Cardiac fibroblast (primary cell): Measurements from ENCODE around the gene ATRIP.
A peak's percentile ranks its signal among the peaks of the same experiment; 100 is the strongest.

Experiments
- DNase-seq, 2 donors: peaks; one replicate each; pipeline versions ENCODE4 v3.0.0 to v3.0.0-alpha.2; 2010; ENCODE audit warnings: low read depth in 2 of 2
- H3K4me3 ChIP-seq, 2 donors: replicated peaks in 1 of 2; 1 replicate in 1 of 2; 2 replicates in 1 of 2; pipeline ENCODE4 v1.5.1; 2011; ENCODE audit warnings: low read depth in 2 of 2, low read length in 2 of 2, mild to moderate bottlenecking in 2 of 2, moderate library complexity in 1 of 2
- TF ChIP-seq, protein P1 (sequence below): IDR thresholded peaks from one replicate; pipeline ENCODE4 v1.5.1; 2011; ENCODE audit warnings: low read depth, mild to moderate bottlenecking, low read length, inconsistent platforms

Gene ATRIP

DNA sequence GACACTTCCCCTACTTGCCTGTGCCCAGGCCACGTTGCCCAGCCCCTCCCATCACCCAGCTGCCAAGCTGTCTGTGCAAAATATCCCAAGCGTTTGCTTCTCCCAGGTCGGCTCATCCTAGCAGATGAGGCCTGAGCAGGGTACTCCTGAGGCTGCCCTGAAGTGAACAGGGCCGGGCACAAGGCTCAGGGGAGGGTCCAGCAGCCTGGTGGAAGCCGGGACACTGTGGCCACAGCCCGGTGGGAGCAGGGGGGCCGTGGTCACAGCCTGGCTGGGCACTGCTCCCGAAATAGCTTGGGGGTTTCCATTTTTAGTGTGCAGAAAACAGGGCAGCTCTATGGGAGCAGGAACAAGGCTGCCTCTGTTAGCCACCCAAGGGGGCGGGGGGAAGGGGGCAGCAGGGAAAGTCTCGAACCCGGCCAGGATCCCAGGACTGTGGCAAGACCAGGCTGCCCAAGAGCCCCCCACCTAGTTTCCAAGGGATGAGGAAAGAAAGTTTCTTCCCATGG lies 20.1 kb upstream of the ATRIP start:
- DNase-seq: no peak
- TF ChIP-seq, protein P1, sequence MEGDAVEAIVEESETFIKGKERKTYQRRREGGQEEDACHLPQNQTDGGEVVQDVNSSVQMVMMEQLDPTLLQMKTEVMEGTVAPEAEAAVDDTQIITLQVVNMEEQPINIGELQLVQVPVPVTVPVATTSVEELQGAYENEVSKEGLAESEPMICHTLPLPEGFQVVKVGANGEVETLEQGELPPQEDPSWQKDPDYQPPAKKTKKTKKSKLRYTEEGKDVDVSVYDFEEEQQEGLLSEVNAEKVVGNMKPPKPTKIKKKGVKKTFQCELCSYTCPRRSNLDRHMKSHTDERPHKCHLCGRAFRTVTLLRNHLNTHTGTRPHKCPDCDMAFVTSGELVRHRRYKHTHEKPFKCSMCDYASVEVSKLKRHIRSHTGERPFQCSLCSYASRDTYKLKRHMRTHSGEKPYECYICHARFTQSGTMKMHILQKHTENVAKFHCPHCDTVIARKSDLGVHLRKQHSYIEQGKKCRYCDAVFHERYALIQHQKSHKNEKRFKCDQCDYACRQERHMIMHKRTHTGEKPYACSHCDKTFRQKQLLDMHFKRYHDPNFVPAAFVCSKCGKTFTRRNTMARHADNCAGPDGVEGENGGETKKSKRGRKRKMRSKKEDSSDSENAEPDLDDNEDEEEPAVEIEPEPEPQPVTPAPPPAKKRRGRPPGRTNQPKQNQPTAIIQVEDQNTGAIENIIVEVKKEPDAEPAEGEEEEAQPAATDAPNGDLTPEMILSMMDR: no peak
- no peak overlapping the region for H3K4me3 ChIP-seq

DNA sequence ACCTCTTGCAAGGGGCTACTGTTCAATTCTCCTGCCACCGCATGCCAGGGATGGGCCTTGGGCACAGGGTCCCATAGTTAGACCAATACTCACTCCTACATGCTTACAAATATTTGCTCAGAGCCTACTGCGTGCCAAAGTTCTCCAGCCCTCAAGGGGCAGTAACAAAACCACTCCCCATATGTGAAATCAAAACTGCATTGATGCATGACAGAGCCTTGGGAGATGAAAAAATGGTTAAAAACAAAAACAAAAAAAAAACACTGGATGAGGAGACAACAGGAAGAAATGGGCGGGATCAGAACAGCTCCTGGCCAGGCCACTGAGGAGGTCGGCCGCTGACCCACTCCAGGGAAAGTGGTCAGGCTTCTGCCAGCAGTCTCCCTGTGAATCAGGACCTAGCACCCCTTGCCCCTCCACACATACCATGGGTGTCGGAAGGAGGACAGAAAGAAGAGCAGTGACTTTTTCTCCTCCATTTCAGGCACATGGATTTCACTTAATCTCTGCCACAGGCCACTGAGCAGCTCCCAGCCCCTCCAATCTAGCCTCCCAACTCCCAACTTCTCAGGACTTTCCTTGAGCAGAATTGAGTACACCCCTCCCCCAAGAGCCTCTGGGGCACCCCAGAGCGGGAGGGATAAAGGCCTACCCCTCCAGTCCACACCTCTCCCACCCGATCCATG lies 19.4 kb upstream of the ATRIP start:
- no peak overlapping the region for H3K4me3 ChIP-seq
- peak; percentile 19 to 31 for DNase-seq
- TF ChIP-seq, protein P1: no peak

DNA sequence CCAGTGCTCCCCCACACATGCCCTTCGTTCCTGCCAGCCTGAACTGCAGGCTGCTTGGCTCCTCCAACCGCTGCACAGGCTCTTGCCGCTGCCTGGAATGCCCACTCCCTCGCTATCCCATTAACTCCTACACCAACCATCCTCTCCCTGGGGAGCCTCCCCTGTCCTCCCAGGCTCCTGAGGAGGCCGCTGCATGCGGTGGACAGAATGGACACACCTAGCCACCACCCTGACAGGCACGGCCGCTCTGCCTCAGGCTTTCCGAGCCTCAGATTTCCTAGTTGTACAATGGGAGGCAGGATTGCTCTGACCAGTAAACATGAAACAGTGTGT lies 18.9 kb upstream of the ATRIP start:
- no peak overlapping the region for H3K4me3 ChIP-seq
- DNase-seq: no peak
- TF ChIP-seq, protein P1: no peak

DNA sequence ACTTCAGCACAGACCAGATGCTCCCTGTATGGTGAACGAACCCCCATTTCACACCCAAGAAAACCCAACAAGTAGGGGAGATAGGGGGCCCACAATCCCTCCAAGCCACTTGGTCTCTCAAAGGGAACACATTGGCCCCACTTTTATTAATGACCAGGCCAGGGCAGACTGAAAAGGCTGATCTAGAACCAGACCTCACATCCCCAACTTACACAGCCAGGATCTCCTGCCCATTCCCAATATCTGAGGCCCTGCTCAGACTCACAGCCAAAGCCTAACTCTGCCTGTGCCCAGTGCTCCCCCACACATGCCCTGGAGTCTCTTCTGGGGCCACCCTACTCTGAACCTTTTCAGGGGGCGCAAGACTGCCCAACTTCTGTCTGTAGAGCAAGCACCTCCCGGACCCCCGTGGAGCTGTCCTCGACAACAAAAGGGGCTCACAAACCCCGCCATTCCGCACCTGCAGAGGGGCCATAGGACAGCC lies 18.4 kb upstream of the ATRIP start:
- TF ChIP-seq, protein P1: no peak
- peak overlapping the region; percentile 63 to 66 for H3K4me3 ChIP-seq
- no peak for DNase-seq

DNA sequence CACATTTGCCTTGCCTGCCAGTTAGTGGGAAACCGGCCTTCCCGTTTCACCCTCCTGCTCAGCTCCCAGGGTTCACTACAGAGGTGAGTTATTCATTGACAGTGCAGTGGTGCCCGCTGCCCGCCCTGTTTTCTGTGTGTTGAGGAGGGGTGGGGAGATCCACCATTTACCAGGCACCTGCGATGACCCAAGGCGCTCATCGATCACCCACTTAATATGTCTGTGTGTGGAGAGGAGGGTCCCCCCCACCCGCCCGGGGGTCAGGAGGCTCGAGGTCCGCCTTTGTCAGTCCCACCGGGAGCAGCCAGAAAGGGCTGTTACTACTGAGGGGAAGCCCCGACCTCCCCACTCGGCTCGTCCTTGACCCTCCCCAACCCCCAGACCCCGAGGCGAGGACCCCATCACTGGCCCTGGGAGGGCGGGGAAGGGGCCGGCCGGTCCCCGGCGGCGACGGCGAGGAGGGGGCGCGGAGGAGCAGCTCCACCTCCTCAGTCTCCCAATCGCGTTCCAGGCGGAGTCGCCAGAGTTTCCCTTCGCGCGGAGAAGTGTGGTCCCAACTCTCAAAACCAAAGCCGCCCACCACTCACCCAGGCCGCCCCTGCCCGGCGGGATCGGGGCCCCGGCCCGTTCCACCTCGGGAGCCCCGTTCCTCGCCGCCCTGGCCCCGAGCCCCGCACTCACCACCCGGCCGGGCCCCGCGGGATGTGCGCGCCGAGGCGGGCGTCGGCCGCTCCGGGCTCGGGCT lies 17.8 kb upstream of the ATRIP start:
- H3K4me3 ChIP-seq: peak overlapping the region; percentile 63 to 66
- DNase-seq: peak in 1 of 2 donors; percentile 28
- TF ChIP-seq, protein P1: no peak

DNA sequence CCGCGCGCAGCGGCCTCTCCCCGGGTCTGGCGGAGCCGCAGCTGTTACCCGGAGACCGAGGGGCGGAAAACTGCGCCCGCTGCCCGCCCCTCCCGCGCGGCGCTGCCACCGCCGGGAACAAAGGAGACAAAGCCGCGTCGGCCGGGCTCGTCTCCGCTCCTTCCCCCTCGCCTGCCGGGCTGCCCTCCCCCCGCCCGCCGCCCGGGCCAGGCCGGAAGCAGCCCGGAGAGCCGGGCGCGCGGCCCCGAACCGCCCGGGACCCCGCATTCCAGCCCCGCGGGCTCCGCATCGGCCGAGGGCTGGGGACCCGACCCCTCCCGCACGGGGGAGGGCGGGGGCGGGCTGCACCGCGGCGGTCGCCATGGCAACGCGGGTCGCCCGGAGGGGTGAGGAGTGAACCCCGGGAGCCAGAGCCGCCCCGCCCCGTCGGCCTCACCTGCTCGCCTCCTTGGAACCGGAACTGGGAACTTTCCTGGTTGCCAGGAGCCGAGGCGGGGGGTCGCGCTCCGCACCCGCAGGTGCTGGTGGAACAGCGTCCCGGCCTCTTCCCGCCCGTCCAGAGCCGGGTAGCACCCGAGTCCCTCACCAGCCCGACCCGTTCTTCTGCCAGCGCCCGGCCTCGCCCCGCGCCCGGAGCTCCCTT lies 17.1 kb upstream of the ATRIP start:
- peak overlapping the region; percentile 63 to 66 for H3K4me3 ChIP-seq
- peak; percentile 19 to 45 for DNase-seq

More for the DNA sequence above, 17.1 kb upstream of the ATRIP start:
- TF ChIP-seq, protein P1: no peak
